ENCODE data around the gene C20orf96. TPM values are rescaled to one million over a fixed set of nuclear protein-coding genes. Genes with fewer than 3 reads are reported as not detected.

C20orf96 gene
- total and polyA plus RNA-seq, 2 of the 4 experiments (the other 2 are of a cell fraction): 2.0 to 9.8 TPM

DNA sequence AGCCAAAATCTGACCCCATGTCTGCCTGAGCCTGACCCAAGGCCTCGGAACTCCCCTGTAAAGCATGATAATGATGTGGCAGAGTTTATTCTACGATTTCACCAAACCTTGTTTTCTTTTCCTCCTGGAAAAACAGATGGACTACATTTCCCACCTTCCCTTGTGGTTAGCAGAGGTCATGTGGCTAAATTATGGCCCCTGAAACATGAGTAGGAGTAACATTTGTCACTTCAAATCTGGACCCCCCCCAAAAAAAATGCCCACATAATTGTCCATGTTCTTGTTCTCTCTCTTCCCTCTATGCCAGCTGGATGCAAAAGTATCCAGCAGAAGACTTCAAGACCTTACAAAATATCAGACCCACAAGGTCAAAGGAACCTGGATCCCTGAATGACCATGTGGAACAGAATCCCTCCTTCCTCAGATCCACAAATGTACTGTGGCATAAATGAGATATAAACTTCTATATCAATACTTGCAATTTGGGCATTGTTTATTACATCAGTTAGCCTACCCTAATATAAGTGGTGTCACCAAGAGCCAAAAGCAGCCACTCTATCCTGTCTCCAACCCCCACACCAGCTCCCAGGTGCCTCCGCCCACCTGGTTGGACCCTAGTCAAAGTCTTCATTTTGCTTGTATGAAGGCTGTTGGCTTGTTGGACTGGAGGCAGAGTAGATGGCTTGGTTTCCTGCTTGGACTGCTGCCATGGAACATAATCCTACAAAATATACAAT lies 1.4 kb downstream of the C20orf96 start:
- no peak overlapping the region for H2BK20ac ChIP-seq (ENCODE audit: low read depth, low read length)
- no peak overlapping the region for H3K18ac ChIP-seq (ENCODE audit: low read depth, low read length)
- no peak overlapping the region for H4K91ac ChIP-seq (ENCODE audit: insufficient read depth, low read depth, low read length)
- no peak for TF ChIP-seq FOS (IDR thresholded peaks at IDR 0.05; ENCODE audit: low read depth, low read length)
- no peak for TF ChIP-seq SMC3 (IDR thresholded peaks at IDR 0.05; ENCODE audit: low read depth, low read length)
- no peak for TF ChIP-seq MAFK (IDR thresholded peaks at IDR 0.05; ENCODE audit: low read depth, low read length)
- TF ChIP-seq CEBPB (IDR thresholded peaks at IDR 0.05; ENCODE audit: low read depth, low read length): no peak
- TF ChIP-seq NFE2L2 (IDR thresholded peaks at IDR 0.05; ENCODE audit: low read depth, low read length): no peak
- TF ChIP-seq, protein P1, sequence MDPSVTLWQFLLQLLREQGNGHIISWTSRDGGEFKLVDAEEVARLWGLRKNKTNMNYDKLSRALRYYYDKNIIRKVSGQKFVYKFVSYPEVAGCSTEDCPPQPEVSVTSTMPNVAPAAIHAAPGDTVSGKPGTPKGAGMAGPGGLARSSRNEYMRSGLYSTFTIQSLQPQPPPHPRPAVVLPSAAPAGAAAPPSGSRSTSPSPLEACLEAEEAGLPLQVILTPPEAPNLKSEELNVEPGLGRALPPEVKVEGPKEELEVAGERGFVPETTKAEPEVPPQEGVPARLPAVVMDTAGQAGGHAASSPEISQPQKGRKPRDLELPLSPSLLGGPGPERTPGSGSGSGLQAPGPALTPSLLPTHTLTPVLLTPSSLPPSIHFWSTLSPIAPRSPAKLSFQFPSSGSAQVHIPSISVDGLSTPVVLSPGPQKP (IDR thresholded peaks at IDR 0.05; ENCODE audit: borderline replicate concordance, low read depth, low read length): no peak
- no peak for TF ChIP-seq POLR2A (IDR thresholded peaks at IDR 0.05; ENCODE audit: low read depth, low read length)
- TF ChIP-seq, protein P2, sequence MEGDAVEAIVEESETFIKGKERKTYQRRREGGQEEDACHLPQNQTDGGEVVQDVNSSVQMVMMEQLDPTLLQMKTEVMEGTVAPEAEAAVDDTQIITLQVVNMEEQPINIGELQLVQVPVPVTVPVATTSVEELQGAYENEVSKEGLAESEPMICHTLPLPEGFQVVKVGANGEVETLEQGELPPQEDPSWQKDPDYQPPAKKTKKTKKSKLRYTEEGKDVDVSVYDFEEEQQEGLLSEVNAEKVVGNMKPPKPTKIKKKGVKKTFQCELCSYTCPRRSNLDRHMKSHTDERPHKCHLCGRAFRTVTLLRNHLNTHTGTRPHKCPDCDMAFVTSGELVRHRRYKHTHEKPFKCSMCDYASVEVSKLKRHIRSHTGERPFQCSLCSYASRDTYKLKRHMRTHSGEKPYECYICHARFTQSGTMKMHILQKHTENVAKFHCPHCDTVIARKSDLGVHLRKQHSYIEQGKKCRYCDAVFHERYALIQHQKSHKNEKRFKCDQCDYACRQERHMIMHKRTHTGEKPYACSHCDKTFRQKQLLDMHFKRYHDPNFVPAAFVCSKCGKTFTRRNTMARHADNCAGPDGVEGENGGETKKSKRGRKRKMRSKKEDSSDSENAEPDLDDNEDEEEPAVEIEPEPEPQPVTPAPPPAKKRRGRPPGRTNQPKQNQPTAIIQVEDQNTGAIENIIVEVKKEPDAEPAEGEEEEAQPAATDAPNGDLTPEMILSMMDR (conservative IDR thresholded peaks at IDR 0.05; ENCODE audit: low read depth, low read length): no peak
- no peak for TF ChIP-seq RFX5 (IDR thresholded peaks at IDR 0.05; ENCODE audit: low read depth, low read length)
- TF ChIP-seq CHD1 (IDR thresholded peaks at IDR 0.05; ENCODE audit: low read depth, low read length): no peak
- TF ChIP-seq RAD21 (IDR thresholded peaks at IDR 0.05; ENCODE audit: low read length): no peak
- TF ChIP-seq, protein P3, sequence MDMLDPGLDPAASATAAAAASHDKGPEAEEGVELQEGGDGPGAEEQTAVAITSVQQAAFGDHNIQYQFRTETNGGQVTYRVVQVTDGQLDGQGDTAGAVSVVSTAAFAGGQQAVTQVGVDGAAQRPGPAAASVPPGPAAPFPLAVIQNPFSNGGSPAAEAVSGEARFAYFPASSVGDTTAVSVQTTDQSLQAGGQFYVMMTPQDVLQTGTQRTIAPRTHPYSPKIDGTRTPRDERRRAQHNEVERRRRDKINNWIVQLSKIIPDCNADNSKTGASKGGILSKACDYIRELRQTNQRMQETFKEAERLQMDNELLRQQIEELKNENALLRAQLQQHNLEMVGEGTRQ (IDR thresholded peaks at IDR 0.05; ENCODE audit: low read depth, low read length): no peak
- no peak for TF ChIP-seq BHLHE40 (IDR thresholded peaks at IDR 0.05; ENCODE audit: low read depth, low read length)
- no peak for TF ChIP-seq MAZ (IDR thresholded peaks at IDR 0.05; ENCODE audit: borderline replicate concordance, low read depth, low read length)
- TF ChIP-seq MXI1 (IDR thresholded peaks at IDR 0.05; ENCODE audit: borderline replicate concordance, low read depth, low read length): no peak
- TF ChIP-seq RCOR1 (IDR thresholded peaks at IDR 0.05; ENCODE audit: insufficient replicate concordance, low read length): no peak
- H2AK5ac ChIP-seq (ENCODE audit: low read depth, low read length): peak overlapping the region; percentile 36; the same call in 1 of the 2 replicates
- peaks cover 9% of the 10 kb centered on the region for H3K9me1 ChIP-seq (ENCODE audit: insufficient read depth, low read length)
- H3K9ac ChIP-seq (ENCODE audit: low read depth, low read length): no peak overlapping the region
- in situ Hi-C loops (cut with MboI; ENCODE audit: low sequenced_read_pairs) (no loop called here), dilution Hi-C loops (cut with HindIII; ENCODE audit: low sequenced_read_pairs, unreplicated experiment) (no loop called here), intact Hi-C loops (cut with micrococcal nuclease) (no loop called here)
- H3K79me1 ChIP-seq (ENCODE audit: low read depth in 1 of 2, low read length in 2 of 2): peaks cover 11 to 23% of the 10 kb centered on the region in 2 experiments; a peak in 3 of 4 replicates
- no peak for DNase-seq
- H2AK9ac ChIP-seq (replicated peaks; ENCODE audit: low read depth, low read length, poor library complexity): no peak overlapping the region
- H3K27me3 ChIP-seq (ENCODE audit: control insufficient read depth, insufficient read depth, low read length): no peaks in the 10 kb centered on the region
- no peak overlapping the region for H3K23ac ChIP-seq (ENCODE audit: low read depth, low read length)
- peak overlapping the region; percentile 87; the same call in 1 of the 2 replicates for H3K4me3 ChIP-seq (ENCODE audit: insufficient read depth, low read depth, low read length)
- H3K4me1 ChIP-seq (ENCODE audit: control insufficient read depth, insufficient read depth, low read length): peaks cover 7% of the 10 kb centered on the region
- H3K27ac ChIP-seq (ENCODE audit: insufficient read depth, low read length): no peak overlapping the region
- CTCF ChIA-PET: no interaction called here
- H3K14ac ChIP-seq (replicated peaks; ENCODE audit: low read depth, low read length): no peak overlapping the region
- POLR2A ChIA-PET (ENCODE audit: unreplicated experiment): no interaction called here
- no peak overlapping the region for H2BK15ac ChIP-seq (ENCODE audit: low read depth, low read length)
- no peak overlapping the region for H4K8ac ChIP-seq (ENCODE audit: low read depth in 2 of 2, low read length in 2 of 2)
- no peak overlapping the region for H2BK120ac ChIP-seq (ENCODE audit: low read depth, low read length)
- no peak overlapping the region for H3K56ac ChIP-seq (ENCODE audit: extremely low read depth, insufficient read depth, low read length)
- no peaks in the 10 kb centered on the region for H3K9me3 ChIP-seq (ENCODE audit: control insufficient read depth, insufficient read depth, low read length)
- no TSS peak for BruUV-seq (replicated peaks)
- no peak overlapping the region for H3K4ac ChIP-seq (ENCODE audit: low read depth, low read length)
- peak overlapping the region; percentile 89 for H3K4me2 ChIP-seq (ENCODE audit: low read depth, low read length)
- H2BK5ac ChIP-seq (ENCODE audit: low read depth, low read length, poor library complexity, severe bottlenecking): no peak overlapping the region
- no peaks in the 10 kb centered on the region for H3K36me3 ChIP-seq (ENCODE audit: control insufficient read depth, insufficient read depth, low read length)
- no peak overlapping the region for H4K5ac ChIP-seq (ENCODE audit: low read depth, low read length)
- ATAC-seq (ENCODE audit: low read depth): no peak
- no peak overlapping the region for H2AFZ ChIP-seq (replicated peaks; ENCODE audit: low read length, poor library complexity)
- H4K20me1 ChIP-seq (ENCODE audit: insufficient read depth, low read length): no peaks in the 10 kb centered on the region
- no CpG with 5 or more reads among the region's 3 CpGs for WGBS, 2 experiments (ENCODE audit: extremely low coverage in 2 of 2, insufficient read length in 1 of 2)
